RKO (cell line): Measurements from ENCODE around the gene MIER3.
"Not testable (repeated sequence)": the region's sequence is repeated elsewhere in the genome, so short reads cannot be mapped to it uniquely, and the experiment has no call there.

ENCODE experiments used
- DNase-seq: peaks from one replicate; pipeline ENCODE4 v3.0.0-alpha.2; 2016; ENCODE audit warnings: low spot score

Gene MIER3, protein sequence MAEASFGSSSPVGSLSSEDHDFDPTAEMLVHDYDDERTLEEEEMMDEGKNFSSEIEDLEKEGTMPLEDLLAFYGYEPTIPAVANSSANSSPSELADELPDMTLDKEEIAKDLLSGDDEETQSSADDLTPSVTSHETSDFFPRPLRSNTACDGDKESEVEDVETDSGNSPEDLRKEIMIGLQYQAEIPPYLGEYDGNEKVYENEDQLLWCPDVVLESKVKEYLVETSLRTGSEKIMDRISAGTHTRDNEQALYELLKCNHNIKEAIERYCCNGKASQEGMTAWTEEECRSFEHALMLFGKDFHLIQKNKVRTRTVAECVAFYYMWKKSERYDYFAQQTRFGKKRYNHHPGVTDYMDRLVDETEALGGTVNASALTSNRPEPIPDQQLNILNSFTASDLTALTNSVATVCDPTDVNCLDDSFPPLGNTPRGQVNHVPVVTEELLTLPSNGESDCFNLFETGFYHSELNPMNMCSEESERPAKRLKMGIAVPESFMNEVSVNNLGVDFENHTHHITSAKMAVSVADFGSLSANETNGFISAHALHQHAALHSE

DNA sequence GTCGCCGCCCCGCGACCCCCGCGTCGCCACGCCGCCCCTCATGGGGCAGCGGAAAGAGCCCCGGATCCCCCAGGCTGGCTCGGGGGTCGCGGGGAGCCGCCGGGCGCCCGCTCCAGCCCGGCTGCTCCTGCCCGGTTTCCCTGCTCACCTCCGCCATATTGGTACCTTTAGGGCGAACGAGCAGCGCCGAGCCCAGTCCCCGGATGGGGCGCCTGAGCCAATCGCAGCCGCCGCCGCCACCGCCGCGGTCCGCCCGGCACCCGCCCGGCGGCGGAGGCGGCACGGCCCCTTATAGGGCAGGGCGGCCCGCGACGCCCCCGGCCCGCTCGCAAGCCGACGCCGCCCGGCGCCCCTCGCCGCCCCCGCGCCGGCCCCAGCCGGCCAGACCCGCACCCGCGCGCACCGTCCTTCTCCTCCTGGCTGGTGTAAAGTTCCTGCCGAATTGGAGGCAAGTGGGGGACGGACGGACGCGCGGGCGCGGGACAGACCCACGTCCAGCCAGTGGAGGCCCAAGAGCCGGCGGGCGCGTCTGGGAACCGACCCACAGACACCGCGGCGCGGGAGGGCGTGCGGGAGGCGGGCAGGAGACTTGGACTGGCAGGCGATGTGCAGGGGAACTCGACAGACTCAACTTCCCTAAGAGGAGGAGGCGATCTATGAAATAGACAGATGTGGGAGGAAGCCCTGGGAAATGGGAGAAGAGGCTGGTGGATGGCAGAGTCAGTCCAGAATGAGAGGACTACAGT lies at the start of gene MIER3:
Gene MIER3 (minus strand): TSS at position 178 of the 746 bp plus-strand sequence. CDS start 21 bp downstream, at position 157.
- DNase-seq = peak; percentile 76

DNA sequence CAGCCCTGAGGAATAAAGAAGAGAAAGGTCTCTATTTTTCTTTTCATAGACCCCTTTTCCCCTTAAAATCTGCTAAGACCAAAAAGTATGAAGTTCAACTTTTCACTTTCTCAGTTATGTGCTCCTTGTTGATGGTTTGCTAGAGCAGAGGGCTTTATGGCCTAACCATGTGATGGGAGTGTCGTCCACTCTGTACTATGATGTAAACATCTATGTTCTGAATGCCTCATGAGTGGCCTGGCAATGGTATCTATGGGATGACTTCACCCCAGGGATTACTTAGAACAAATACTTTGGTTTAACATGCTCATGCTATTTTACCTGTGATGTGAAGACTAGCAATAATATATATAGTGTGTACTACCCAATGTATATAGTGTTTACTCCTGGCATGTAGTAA lies 43.7 kb upstream of the MIER3 start:
- no peak for DNase-seq

GRCh38 chr5:56993241-56993640 lies 41.3 kb upstream of the MIER3 start:
- DNase-seq = no peak

DNA sequence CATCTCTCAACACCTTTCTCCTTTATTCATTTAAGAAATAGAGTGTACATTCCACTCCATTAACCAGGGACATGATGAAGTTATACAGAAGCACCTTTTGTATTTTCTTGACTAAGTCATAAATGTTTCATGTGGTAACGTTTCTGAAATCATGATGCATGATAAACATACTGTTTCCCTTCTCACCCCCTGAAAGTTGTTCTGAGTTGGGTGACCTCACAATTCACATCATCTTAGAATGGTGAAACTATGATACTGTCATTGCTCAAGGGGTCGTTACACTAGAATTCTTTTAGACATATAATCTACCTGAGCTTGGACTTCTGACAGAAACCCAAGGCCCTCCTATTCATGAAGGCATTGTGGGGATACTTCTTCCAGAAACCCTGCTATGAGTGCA lies 37.8 kb upstream of the MIER3 start:
- no peak for DNase-seq

DNA sequence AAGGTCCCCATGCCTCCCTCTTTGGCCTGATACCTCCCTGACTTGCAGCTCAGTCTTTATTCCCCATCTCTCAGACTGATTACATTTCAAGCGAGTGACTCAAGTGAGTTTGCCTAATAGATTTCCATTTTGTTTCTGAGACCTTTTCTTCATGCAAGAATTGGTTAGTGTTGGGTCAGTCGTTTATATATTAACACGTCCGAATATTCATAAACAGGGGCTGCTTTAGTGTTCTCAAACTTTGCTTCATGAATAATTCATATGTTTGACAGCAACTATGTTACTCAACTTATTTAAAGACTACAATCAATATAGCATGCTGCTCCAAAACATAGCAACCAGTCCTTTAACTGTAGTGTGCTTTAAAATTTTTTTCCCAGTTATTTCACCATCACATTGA lies 36.6 kb upstream of the MIER3 start:
- DNase-seq = no peak

DNA sequence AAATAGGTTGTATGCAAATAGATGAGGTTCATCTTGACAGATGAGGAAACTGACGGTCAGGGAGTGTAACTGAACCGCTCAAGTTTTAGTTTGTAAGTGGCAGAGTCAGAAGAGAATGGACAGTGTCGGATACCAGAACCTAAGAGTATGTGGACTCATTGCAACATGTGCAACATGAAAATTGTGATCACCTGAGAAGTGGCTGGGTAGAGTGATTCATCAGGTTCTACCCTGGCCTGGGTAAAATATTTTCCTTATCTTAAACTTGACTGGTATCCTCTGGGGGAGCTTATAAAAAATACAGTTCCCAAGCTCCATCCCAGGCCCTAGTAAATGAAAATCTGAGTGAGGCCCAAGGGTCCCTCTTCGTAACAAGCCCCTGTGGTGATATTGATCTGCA lies 35.2 kb upstream of the MIER3 start:
- no peak for DNase-seq

DNA sequence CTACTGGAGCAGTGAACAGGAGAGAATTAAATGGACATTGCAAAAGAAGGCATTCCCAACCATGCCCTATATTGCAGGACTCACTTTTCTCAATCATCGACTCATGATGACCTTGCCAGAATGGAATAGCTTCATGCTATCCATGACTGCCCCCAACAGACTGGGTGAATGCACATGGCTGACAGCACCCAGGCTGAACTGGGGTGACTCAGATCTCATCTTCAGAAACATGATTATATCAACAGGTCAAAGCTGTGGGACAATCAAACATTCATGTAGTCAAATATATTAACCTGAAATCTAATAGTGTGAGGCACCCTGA lies 34.7 kb upstream of the MIER3 start:
- peak; percentile 40 for DNase-seq

GRCh38 chr5:56985936-56986625 lies 34.2 kb upstream of the MIER3 start:
- no peak for DNase-seq

DNA sequence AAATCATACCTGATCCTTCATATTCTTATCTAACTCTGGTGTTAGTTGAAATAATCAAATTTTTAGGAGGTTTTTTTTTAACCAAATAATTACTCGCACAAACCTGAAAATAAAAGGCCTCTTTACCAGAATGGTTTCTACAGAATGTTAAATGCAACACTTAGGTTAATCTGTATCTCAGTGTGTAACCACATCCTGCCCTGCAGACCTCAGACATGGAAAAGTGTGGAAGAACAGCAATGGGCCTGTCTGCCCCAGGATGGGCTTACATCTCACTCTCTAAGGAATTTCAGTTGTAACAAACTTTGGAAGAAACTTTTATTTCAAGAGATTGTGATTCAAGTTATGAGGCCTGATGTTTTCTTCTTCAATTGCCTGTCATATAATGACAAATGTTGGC lies 32.5 kb upstream of the MIER3 start:
- DNase-seq = no peak

DNA sequence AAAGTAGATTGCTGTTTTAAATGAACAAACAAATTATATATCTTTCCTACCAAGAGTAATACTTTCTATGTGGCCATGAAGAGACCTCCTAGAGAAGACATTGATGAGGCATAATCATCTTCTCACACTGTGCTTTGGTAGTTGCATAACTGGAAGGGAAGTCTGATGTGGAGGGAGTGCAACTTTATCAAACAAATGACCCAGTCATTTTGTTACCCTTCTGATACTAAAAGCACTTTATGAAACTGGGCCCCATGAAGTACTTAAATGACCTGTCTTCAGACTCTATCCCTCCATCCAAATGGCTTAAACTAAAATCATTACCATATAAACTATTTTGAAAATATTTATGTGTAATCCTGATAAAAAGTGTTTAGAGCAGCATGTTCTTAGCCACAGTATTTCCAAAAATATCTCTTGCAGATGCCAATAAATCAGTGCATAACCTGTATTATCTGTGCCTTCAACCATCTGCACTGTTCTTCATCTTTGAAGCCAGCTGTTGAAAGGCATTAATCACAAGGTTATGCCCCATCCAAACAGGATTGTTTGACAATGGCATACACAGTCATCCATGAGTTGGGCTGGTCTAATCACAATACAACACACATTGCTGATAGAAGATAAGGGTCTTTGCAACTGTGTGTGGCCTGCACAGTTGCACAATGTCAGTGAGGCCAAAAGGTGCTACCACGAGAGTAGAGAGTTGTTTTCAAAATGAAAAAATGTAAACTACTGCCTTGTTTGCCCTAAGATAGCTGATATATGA lies 31.9 kb upstream of the MIER3 start:
- no peak for DNase-seq

DNA sequence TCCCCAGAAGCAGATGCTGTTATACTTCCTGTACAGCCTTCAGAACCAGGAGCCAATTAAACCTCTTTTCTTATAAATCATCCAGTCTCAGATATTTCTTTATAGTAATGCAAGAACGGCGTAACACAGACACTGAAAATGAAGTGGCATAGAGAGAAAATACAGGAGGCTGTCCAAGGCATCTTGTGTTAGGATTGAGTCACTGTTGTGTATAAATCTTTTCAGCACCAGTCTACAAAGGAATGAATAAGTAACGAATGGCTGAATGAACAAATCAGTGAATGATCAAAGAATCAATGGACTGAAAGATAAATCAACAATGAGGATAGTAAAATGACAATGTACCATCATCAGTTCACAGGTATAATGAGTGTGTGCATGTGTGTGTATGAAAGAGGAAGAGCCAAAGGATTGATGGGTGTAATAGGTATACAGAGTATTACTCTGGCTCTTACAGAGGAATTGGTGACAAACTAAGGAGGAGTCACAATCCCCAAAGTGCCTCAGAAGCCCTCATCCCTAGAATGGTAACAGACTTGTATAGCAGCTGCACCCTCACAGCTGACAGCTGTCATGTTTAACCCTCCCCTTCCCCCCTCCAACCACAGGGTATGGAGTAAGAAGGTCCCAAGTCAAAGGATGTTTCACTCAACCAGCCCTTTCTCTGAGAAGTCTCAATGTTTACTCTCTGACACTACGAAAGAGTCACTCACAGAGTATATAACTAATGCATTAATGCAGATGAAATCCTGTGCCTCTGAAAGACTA lies 29.8 kb upstream of the MIER3 start:
- no peak for DNase-seq

DNA sequence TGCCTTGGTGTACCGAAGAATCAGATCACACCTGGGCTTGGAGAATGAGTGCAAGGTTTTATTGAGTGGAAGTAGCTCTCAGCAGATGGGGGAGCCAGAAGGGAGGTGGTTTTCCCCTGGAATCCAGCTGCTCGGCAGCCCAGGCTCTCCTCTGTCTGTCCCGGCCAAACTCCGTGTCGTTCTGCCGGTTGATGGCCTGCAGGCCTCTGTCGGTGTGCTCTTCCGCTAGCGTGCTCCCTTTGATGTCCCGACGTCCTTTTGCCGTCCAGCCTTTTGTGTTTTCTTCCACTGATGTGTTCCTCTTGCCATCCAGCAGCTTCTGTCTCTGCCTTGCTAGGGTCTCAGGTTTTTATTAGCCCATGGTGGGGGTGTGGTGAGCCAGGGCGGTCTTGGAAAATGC lies 28.0 kb upstream of the MIER3 start:
- no peak for DNase-seq

DNA sequence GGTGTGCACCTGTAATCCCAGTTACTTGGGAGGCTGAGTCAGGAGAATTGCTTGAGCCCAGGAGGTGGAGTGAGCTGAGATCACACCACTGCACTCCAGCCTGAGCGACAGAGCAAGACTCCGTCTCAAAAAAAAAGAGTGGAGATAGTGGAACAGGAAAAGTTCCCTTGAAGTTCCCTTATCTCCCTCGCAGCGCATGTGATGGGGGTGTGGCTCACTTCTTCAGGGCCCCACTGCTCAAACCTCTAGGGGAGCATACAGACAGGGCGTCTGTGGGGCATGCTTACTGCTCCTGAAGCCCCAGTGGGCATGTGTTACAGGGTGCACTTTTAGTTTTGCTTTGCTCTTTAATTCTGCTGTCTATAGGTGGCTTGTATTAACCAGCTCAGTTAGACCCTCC lies 27.6 kb upstream of the MIER3 start:
- not testable (repeated sequence) for DNase-seq

- DNase-seq = no peak
Measured at GRCh38 chr5:56977822-56978221, 25.9 kb upstream of the MIER3 start.

DNA sequence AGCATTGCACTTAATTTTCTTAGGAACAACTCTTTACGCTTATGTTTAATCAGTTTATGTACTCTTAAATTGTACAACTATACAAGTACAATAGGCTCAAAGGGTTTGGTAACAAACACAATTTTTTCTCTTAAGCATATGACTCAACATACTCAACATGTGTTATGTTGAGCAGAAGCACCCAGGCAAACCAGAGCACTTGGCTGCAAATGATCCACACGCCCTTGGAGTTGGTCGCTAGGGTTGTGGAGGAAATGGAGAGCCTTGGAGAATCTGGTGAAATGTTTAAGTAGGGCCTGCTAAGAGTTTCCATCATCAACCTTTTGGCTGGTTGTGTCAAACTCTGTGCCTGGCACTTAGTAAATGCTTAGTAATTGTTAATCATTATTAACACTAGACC lies 25.1 kb upstream of the MIER3 start:
- DNase-seq = no peak

- DNase-seq = no peak
Measured at GRCh38 chr5:56974241-56974640, 22.3 kb upstream of the MIER3 start.

- no peak for DNase-seq
Measured at GRCh38 chr5:56973473-56973872, 21.6 kb upstream of the MIER3 start.

DNA sequence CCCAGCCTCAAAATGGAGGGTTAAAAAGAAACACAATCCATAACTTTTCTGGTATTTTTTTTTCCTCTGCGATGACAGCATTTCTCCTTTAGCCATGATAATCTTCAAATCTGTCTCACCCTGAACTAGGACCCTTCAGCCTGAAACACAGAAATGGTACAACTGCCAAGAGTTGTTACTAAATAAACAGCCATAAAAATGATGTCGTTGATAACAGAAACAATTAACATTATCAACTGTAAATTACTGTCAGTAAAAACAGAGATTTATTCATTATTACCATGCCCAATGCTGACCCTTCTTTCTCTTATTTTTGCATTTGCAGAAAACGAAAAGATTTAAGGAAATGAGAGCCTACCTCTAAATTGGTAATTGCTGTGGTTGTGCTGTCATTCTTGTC lies 19.4 kb upstream of the MIER3 start:
- no peak for DNase-seq

DNA sequence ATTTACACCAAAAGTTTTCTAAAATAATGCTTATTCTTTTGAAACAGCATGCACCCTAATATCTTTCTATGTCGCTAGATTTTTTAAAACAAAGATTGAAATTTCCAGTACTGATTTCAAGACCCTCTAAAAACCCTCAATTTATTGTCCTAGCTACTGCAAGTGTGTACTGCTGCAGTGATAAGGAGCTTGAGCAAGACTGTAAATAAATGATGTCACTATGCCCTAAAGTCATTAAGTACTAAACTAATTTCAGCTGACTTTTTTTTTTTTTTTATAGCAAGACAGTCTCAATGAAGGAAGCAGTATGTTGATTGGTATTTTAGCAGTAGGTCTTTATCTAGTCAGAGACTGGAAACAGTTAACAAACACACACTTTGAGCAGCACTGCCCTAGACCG lies 12.2 kb upstream of the MIER3 start:
- DNase-seq = no peak

GRCh38 chr5:56963246-56963645 lies 11.3 kb upstream of the MIER3 start:
- no peak for DNase-seq

GRCh38 chr5:56962286-56962685 lies 10.4 kb upstream of the MIER3 start:
- DNase-seq = no peak
